GM12874 (cell line): ENCODE data around the gene KIFC3.

Experiments
- TF ChIP-seq, protein P1 (sequence below): IDR thresholded peaks from 2 replicates; pipeline ENCODE4 v1.5.1; 2011; ENCODE audit warnings: low read depth, mild to moderate bottlenecking, control low read depth, low read length, moderate library complexity; ENCODE audit not compliant: insufficient read depth

KIFC3 gene

GRCh38 chr16:57735755-57736418 is 66.4 kb downstream of the KIFC3 start, which contains the start of gene KATNB1:
Gene KATNB1 (plus strand): TSS chr16:57735770. CDS start chr16:57737244, 1,474 bp downstream.
- TF ChIP-seq, protein P1, sequence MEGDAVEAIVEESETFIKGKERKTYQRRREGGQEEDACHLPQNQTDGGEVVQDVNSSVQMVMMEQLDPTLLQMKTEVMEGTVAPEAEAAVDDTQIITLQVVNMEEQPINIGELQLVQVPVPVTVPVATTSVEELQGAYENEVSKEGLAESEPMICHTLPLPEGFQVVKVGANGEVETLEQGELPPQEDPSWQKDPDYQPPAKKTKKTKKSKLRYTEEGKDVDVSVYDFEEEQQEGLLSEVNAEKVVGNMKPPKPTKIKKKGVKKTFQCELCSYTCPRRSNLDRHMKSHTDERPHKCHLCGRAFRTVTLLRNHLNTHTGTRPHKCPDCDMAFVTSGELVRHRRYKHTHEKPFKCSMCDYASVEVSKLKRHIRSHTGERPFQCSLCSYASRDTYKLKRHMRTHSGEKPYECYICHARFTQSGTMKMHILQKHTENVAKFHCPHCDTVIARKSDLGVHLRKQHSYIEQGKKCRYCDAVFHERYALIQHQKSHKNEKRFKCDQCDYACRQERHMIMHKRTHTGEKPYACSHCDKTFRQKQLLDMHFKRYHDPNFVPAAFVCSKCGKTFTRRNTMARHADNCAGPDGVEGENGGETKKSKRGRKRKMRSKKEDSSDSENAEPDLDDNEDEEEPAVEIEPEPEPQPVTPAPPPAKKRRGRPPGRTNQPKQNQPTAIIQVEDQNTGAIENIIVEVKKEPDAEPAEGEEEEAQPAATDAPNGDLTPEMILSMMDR, result no peak

DNA sequence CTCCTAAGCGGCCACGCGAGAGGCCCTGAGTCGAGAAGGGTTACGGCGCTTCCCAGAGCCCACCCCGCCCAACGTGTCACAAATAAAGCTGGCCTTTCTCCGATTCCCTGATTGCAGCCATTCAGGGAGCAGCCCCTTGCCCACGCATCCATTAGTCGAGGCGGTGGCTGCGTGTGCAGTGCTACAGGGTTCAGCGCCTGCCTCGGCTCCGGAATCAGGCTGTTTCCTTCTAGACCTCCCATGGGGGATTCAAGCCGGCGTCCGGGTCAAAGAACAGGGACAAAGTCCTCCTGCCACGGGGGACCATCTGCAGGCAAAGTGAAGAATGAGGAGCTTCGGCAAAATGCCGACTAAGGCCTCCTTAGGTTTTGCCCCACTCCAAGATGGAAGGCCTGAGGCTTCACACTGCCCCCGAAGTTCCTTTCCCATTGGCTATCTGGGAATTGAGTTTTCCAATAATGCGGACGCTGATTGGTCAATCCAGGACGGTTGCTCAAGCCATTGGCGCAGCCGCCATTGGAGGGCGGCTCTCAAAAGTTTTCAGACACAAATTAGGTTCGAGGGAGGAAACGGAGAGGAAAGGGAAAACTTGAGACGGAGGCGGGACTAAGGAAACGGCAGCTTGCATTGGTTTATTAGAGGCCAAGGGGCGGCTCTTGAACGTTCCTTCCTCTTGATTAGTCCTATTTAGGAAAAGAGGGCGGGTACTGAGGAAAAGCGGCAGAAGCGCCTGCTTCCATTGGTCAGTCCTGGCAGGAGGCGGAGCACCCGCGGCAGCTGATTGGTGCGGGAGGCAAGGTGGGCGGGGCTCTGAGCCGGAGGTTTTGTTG is 67.2 kb downstream of the KIFC3 start:
- TF ChIP-seq, protein P1, result no peak

DNA sequence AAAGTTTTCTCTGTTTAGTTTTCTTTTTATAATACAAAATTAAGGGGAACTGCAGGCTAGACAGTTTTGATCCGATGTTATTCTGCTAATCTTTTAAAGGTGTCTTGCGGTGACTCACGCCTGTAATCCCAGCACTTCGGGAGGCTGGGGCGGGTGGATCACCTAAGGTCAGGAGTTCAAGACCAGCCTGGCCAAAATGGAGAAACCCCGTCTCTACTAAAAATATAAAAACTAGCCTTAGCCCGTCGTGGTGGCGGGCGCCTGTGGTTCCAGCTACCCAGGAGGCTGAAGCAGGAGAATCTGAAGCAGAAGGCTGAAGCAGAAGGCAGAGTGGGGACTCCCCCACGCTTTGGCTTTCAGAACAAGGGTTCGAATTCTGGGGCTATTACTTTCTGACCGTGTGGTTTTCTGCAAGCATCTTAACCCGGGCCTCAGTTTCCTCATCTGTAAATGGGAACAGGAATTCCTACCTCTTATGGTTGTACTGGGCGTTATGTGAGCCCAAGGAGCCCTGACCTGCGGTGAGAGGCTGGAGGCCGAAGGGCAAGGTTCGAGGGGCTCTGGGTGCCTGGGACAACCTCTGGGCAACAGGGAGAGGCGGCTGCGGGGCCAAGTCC is 67.9 kb downstream of the KIFC3 start:
- TF ChIP-seq, protein P1, result no peak

DNA sequence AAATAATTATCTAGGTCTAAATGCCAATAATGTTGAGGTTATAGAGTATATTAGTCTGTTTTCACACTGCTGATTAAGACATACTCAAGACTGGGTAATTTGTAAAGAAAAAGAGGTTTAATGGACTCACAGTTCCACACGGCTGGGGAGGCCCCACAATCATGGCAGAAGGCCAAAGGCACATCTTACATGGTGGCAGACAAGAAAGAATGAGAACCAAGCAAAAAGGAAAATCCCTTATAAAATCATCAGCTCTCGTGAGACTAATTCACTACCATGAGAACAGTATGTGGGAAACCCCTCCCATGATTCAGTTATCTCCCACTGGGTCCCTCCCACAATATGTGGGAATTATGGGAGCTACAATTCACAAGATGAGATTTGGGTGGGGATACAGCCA is 69.6 kb downstream of the KIFC3 start:
- TF ChIP-seq, protein P1, result no peak

GRCh38 chr16:57732037-57732436 is 70.3 kb downstream of the KIFC3 start:
- TF ChIP-seq, protein P1, result no peak

GRCh38 chr16:57730771-57731730 is 71.2 kb downstream of the KIFC3 start:
- TF ChIP-seq, protein P1, result no peak
